Measurements from ENCODE around the gene BBOF1. TPM values are rescaled to one million over a fixed set of nuclear protein-coding genes. Genes with fewer than 3 reads are reported as not detected.
"Not testable (repeated sequence)": the region's sequence is repeated elsewhere in the genome, so short reads cannot be mapped to it uniquely, and the experiment has no call there.

BBOF1 gene
- total RNA-seq (10 to 100 TPM; 14.7 to 23.1 TPM), polyA plus RNA-seq (ENCODE audit: insufficient read length in 2 of 2) (10 to 100 TPM; 15.1 to 17.1 TPM)
- long read RNA-seq, donor 1, partial matches to known transcripts, result 0 of 1 reads
- long read RNA-seq, donor 1, other reads (novel, unspliced or antisense), result 0 of 1 reads
- long read RNA-seq, donor 2, partial matches to known transcripts, result 0 of 5 reads
- long read RNA-seq, donor 2, other reads (novel, unspliced or antisense), result 5 of 5 reads
- long read RNA-seq, donor 3, result 0 reads
- long read RNA-seq, donor 4, partial matches to known transcripts, result 5 of 10 reads
- long read RNA-seq, donor 4, other reads (novel, unspliced or antisense), result 0 of 10 reads

- H3K36me3 ChIP-seq (ENCODE audit: control insufficient read depth, insufficient read depth, low read length), result no peaks in the 10 kb centered on the region
- peaks cover 12% of the 10 kb centered on the region for H3K4me1 ChIP-seq (ENCODE audit: control insufficient read depth, insufficient read depth, low read length)
- DNase-seq (ENCODE audit: low read depth in 4 of 6, low spot score in 6 of 6), result peak; percentile 72 to 96 (median 83)
- H3K27me3 ChIP-seq (ENCODE audit: control insufficient read depth, insufficient read depth, low read length), result no peaks in the 10 kb centered on the region
- WGBS (ENCODE audit: insufficient coverage), result under 1% methylated on average over 93 of the region's 93 CpGs
- no peaks in the 10 kb centered on the region for H3K9me3 ChIP-seq (ENCODE audit: control insufficient read depth, insufficient read depth, low read length)
- peak within 1 kb of the TSS; percentile 93 for H3K4me3 ChIP-seq (ENCODE audit: low read depth, low read length)
- peak within 1 kb of the TSS; percentile 95 for H3K27ac ChIP-seq (ENCODE audit: low read depth, low read length)
These were observed at the start of gene BBOF1, which contains the start of gene ENTPD5 for GRCh38 chr14:74018586-74019407. Gene BBOF1 (plus strand): TSS chr14:74019349. CDS start chr14:74019479, 130 bp downstream. Gene ENTPD5 (minus strand): TSS chr14:74019288. CDS start chr14:73988102, 31,186 bp downstream.

GRCh38 chr14:73973497-73973896 is 45.7 kb upstream of the BBOF1 start:
- H3K27me3 ChIP-seq (ENCODE audit: control insufficient read depth, insufficient read depth, low read length), result no peaks in the 10 kb centered on the region
- no peak overlapping the region for H3K27ac ChIP-seq (ENCODE audit: low read depth, low read length)

GRCh38 chr14:73976125-73976524 is 43.0 kb upstream of the BBOF1 start:
- DNase-seq (ENCODE audit: low read depth in 4 of 6, low spot score in 6 of 6), result no peak
- Histone ChIP-seq H3K27ac (ENCODE audit: low read depth, low read length) (no peak overlapping the region), H3K9me3 (ENCODE audit: control insufficient read depth, insufficient read depth, low read length) (no peaks in the 10 kb centered on the region), H3K4me1 (ENCODE audit: control insufficient read depth, insufficient read depth, low read length) (no peaks in the 10 kb centered on the region), H3K27me3 (ENCODE audit: control insufficient read depth, insufficient read depth, low read length) (no peaks in the 10 kb centered on the region), H3K36me3 (ENCODE audit: control insufficient read depth, insufficient read depth, low read length) (peaks cover 8% of the 10 kb centered on the region), H3K4me3 (ENCODE audit: low read depth, low read length) (no peak overlapping the region)
- 86% methylated on average over 5 of the region's 6 CpGs for WGBS (ENCODE audit: insufficient coverage)

More at GRCh38 chr14:73973497-73973896, 45.7 kb upstream of the BBOF1 start:
- peaks cover 12% of the 10 kb centered on the region for H3K36me3 ChIP-seq (ENCODE audit: control insufficient read depth, insufficient read depth, low read length)
- H3K9me3 ChIP-seq (ENCODE audit: control insufficient read depth, insufficient read depth, low read length), result no peaks in the 10 kb centered on the region
- H3K4me1 ChIP-seq (ENCODE audit: control insufficient read depth, insufficient read depth, low read length), result no peaks in the 10 kb centered on the region
- 100% methylated on average over 1 of the region's 2 CpGs for WGBS (ENCODE audit: insufficient coverage)
- peak in 1 of 6 donors; percentile 26 for DNase-seq (ENCODE audit: low read depth in 4 of 6, low spot score in 6 of 6)
- no peak overlapping the region for H3K4me3 ChIP-seq (ENCODE audit: low read depth, low read length)

- 76% methylated on average over 2 of the region's 4 CpGs for WGBS (ENCODE audit: insufficient coverage)
- H3K4me1 ChIP-seq (ENCODE audit: control insufficient read depth, insufficient read depth, low read length), result no peaks in the 10 kb centered on the region
- DNase-seq (ENCODE audit: low read depth in 4 of 6, low spot score in 6 of 6), result no peak
- peaks cover 6% of the 10 kb centered on the region for H3K36me3 ChIP-seq (ENCODE audit: control insufficient read depth, insufficient read depth, low read length)
- H3K4me3 ChIP-seq (ENCODE audit: low read depth, low read length), result no peak overlapping the region
- no peak overlapping the region for H3K27ac ChIP-seq (ENCODE audit: low read depth, low read length)
- no peaks in the 10 kb centered on the region for H3K27me3 ChIP-seq (ENCODE audit: control insufficient read depth, insufficient read depth, low read length)
- H3K9me3 ChIP-seq (ENCODE audit: control insufficient read depth, insufficient read depth, low read length), result no peaks in the 10 kb centered on the region
These were observed 41.3 kb upstream of the BBOF1 start for GRCh38 chr14:73977896-73978295.

GRCh38 chr14:73988065-73988464 is 31.1 kb upstream of the BBOF1 start:
- H3K27ac ChIP-seq (ENCODE audit: low read depth, low read length), result no peak overlapping the region
- no CpG with 5 or more reads among the region's 3 CpGs for WGBS (ENCODE audit: insufficient coverage)
- no peaks in the 10 kb centered on the region for H3K36me3 ChIP-seq (ENCODE audit: control insufficient read depth, insufficient read depth, low read length)
- no peaks in the 10 kb centered on the region for H3K27me3 ChIP-seq (ENCODE audit: control insufficient read depth, insufficient read depth, low read length)
- H3K4me3 ChIP-seq (ENCODE audit: low read depth, low read length), result no peak overlapping the region
- H3K9me3 ChIP-seq (ENCODE audit: control insufficient read depth, insufficient read depth, low read length), result no peaks in the 10 kb centered on the region
- no peaks in the 10 kb centered on the region for H3K4me1 ChIP-seq (ENCODE audit: control insufficient read depth, insufficient read depth, low read length)
- no peak for DNase-seq (ENCODE audit: low read depth in 4 of 6, low spot score in 6 of 6)

GRCh38 chr14:73988656-73989055 is 30.5 kb upstream of the BBOF1 start:
- not testable (repeated sequence) for H3K27ac ChIP-seq (ENCODE audit: low read depth, low read length)

GRCh38 chr14:73991092-73991491 is 28.1 kb upstream of the BBOF1 start:
- no peak for DNase-seq (ENCODE audit: low read depth in 4 of 6, low spot score in 6 of 6)
- Histone ChIP-seq H3K27me3 (ENCODE audit: control insufficient read depth, insufficient read depth, low read length) (no peaks in the 10 kb centered on the region), H3K4me1 (ENCODE audit: control insufficient read depth, insufficient read depth, low read length) (no peaks in the 10 kb centered on the region), H3K36me3 (ENCODE audit: control insufficient read depth, insufficient read depth, low read length) (no peaks in the 10 kb centered on the region), H3K27ac (ENCODE audit: low read depth, low read length) (no peak overlapping the region), H3K9me3 (ENCODE audit: control insufficient read depth, insufficient read depth, low read length) (no peaks in the 10 kb centered on the region), H3K4me3 (ENCODE audit: low read depth, low read length) (no peak overlapping the region)
- 94% methylated on average over 2 of the region's 4 CpGs for WGBS (ENCODE audit: insufficient coverage)

More at GRCh38 chr14:73988656-73989055, 30.5 kb upstream of the BBOF1 start:
- H3K27me3 ChIP-seq (ENCODE audit: control insufficient read depth, insufficient read depth, low read length); H3K4me1 ChIP-seq (ENCODE audit: control insufficient read depth, insufficient read depth, low read length); H3K4me3 ChIP-seq (ENCODE audit: low read depth, low read length); DNase-seq (ENCODE audit: low read depth in 4 of 6, low spot score in 6 of 6); H3K9me3 ChIP-seq (ENCODE audit: control insufficient read depth, insufficient read depth, low read length); H3K36me3 ChIP-seq (ENCODE audit: control insufficient read depth, insufficient read depth, low read length): not testable (repeated sequence)
- WGBS (ENCODE audit: insufficient coverage), result 93% methylated on average over 3 of the region's 7 CpGs

- not testable (repeated sequence) for H3K36me3 ChIP-seq (ENCODE audit: control insufficient read depth, insufficient read depth, low read length); H3K9me3 ChIP-seq (ENCODE audit: control insufficient read depth, insufficient read depth, low read length); H3K4me3 ChIP-seq (ENCODE audit: low read depth, low read length); H3K4me1 ChIP-seq (ENCODE audit: control insufficient read depth, insufficient read depth, low read length); DNase-seq (ENCODE audit: low read depth in 4 of 6, low spot score in 6 of 6); H3K27me3 ChIP-seq (ENCODE audit: control insufficient read depth, insufficient read depth, low read length); H3K27ac ChIP-seq (ENCODE audit: low read depth, low read length)
- 100% methylated on average over 1 of the region's 7 CpGs for WGBS (ENCODE audit: insufficient coverage)
These were observed 24.2 kb upstream of the BBOF1 start for GRCh38 chr14:73994926-73995325.

GRCh38 chr14:73995977-73996378 is 23.2 kb upstream of the BBOF1 start:
- Histone ChIP-seq H3K4me3 (ENCODE audit: low read depth, low read length) (no peak overlapping the region), H3K27ac (ENCODE audit: low read depth, low read length) (no peak overlapping the region), H3K9me3 (ENCODE audit: control insufficient read depth, insufficient read depth, low read length) (no peaks in the 10 kb centered on the region), H3K4me1 (ENCODE audit: control insufficient read depth, insufficient read depth, low read length) (no peaks in the 10 kb centered on the region), H3K36me3 (ENCODE audit: control insufficient read depth, insufficient read depth, low read length) (peaks cover 2% of the 10 kb centered on the region), H3K27me3 (ENCODE audit: control insufficient read depth, insufficient read depth, low read length) (no peaks in the 10 kb centered on the region)
- WGBS (ENCODE audit: insufficient coverage), result 88% methylated on average over 6 of the region's 8 CpGs
- no peak for DNase-seq (ENCODE audit: low read depth in 4 of 6, low spot score in 6 of 6)
